SU-DHL-6 (cell line): ENCODE measurements around the gene ZMIZ1.

Experiments used
- EZH2phosphoT487 ChIP-seq: fragments of 200-600 bp; sonication (generic), shearing (Covaris generic); conservative IDR thresholded peaks from 2 replicates; pipeline ENCODE4 v1.6.1; 2018; ENCODE audit warnings: mild to moderate bottlenecking, antibody characterized with exemption, low read length, moderate library complexity, mixed read lengths
- TF ChIP-seq, protein P1 (sequence below): fragments of 200-600 bp; sonication (generic); IDR thresholded peaks from one replicate; pipeline ENCODE4 v1.5.1; 2017; ENCODE audit warnings: antibody characterized with exemption, mild to moderate bottlenecking, low read length, moderate library complexity; ENCODE audit not compliant: insufficient read depth, poor library complexity, severe bottlenecking

DNA sequence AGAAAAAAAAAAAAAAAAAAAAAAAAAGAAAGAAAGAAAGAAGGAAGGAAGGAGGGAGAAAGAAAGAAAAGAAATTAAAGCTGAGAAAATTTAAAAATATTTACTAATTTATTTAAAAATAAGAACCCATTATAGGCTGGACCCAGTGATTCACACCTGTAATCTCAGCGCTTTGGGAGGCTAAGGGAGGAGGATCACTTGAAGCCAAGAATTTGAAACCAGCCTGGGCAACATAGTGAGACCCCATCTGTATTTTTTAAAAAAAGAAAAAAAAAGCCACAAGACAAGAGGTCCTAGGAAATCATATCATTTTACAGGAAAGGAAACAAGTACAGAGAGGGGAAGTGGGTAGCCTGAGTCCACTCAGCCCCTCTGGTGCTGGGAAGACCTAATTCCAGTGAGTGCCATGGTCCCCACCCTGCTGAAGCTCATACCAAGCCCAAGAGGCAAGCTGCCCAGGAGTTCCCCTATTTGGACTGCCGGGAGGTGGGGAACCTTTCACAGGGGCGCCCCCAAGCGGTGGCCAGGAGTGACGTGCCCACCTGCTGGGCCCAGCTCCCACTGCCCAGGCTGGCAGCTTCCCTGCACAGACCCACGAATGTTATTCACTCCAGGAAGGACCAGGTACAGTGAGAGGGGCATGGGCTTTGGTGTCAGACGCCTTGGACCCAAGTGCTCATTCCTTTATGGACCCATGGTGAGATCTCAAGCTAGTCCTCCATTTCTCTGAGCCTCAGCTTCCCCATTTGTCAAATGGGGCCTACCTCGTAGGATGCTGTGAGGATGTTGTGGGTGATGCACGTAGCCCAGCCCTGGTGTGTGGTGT is 133.6 kb downstream of the ZMIZ1 start:
- TF ChIP-seq EZH2phosphoT487, result no peak
- TF ChIP-seq, protein P1, sequence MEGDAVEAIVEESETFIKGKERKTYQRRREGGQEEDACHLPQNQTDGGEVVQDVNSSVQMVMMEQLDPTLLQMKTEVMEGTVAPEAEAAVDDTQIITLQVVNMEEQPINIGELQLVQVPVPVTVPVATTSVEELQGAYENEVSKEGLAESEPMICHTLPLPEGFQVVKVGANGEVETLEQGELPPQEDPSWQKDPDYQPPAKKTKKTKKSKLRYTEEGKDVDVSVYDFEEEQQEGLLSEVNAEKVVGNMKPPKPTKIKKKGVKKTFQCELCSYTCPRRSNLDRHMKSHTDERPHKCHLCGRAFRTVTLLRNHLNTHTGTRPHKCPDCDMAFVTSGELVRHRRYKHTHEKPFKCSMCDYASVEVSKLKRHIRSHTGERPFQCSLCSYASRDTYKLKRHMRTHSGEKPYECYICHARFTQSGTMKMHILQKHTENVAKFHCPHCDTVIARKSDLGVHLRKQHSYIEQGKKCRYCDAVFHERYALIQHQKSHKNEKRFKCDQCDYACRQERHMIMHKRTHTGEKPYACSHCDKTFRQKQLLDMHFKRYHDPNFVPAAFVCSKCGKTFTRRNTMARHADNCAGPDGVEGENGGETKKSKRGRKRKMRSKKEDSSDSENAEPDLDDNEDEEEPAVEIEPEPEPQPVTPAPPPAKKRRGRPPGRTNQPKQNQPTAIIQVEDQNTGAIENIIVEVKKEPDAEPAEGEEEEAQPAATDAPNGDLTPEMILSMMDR, result peak; percentile 59
